Upper lobe of right lung (tissue), 1 donor: ENCODE results near the gene MPRIP. TPM values are rescaled to one million over a fixed set of nuclear protein-coding genes. Genes with fewer than 3 reads are reported as not detected.
"Not testable (repeated sequence)": the region's sequence is repeated elsewhere in the genome, so short reads cannot be mapped to it uniquely, and the experiment has no call there.

Source experiments
- ATAC-seq: fragments of 200-7000 bp; cut with Tn5 transposase; one replicate; pipeline ENCODE4 v1.9.1; 2020; ENCODE audit warnings: mild to moderate bottlenecking, moderate library complexity
- DNase-seq: peaks from one replicate; pipeline ENCODE4 v3.0.0-alpha.2; 2020
- H3K27ac ChIP-seq: fragments of 200-600 bp; one replicate; pipeline ENCODE4 v1.8.0; 2022
- H3K27me3 ChIP-seq: fragments of 200-600 bp; one replicate; pipeline ENCODE4 v1.8.0; 2022; ENCODE audit warnings: mild to moderate bottlenecking
- H3K36me3 ChIP-seq: fragments of 200-600 bp; one replicate; pipeline ENCODE4 v1.8.0; 2022
- H3K4me1 ChIP-seq: fragments of 200-600 bp; one replicate; pipeline ENCODE4 v1.8.0; 2022
- H3K4me3 ChIP-seq: fragments of 200-600 bp; one replicate; pipeline ENCODE4 v1.8.0; 2022; ENCODE audit warnings: mild to moderate bottlenecking
- H3K9me3 ChIP-seq: fragments of 200-600 bp; one replicate; pipeline ENCODE4 v1.8.0; 2022
- intact Hi-C: fragments of 100-400 bp; cut with DNase I; formaldehyde crosslinking; loops from one replicate; pipeline ENCODE4 v1.11.0; 2022
- total RNA-seq: library from RNA; stranded (reverse); fragmentation: NEBNext Ultra II Directional; extraction: Animal tissue kit (Norgen Biotek cat#: 25700); gene quantifications from one replicate; pipeline ENCODE4 v1.2.1, GENCODE V29; 2021
- TF ChIP-seq, protein P1 (sequence below): fragments of 200-600 bp; IDR thresholded peaks from one replicate; pipeline ENCODE4 v1.8.0; 2022; ENCODE audit warnings: antibody characterized with exemption
- donor health status: DM: no; HTN: yes; CAD: no; lungs with severe emphysema.

MPRIP gene
- total RNA-seq, 1 donor from 2014 or later = 333 TPM

DNA sequence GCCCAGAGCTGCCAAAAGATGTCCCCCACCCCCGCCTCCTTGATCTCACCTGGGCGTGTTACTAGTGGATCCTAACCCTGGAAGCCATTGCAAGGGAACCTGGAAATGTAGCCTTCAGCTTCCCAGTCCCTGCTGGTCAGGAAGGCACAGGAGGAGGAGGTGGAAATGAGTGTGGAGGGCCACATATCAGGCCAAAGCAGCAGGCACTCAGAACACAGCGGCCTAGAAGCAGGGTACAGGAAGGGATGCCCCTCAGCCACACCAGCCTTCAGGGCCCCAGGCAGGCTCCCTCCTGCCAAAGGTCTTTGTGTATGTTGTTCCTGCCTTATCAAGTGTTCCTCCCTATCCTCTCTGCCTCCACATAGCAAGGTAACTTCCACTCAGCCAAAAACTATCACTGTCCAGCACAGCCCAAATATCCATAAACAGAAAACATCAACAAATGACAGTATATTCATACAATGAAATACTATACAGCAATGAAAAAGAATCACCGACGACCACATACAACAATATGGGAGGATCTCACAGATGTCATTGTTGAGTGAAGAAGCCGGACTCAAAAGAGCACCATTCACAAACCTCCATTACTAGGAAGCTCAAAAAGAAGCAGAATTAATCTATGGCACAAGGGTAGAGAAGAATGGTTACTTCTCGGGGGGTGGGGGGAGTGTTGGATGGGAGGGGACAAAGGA is 42.2 kb upstream of the MPRIP start:
- H3K9me3 ChIP-seq = no peaks in the 10 kb centered on the region
- no peak overlapping the region for H3K4me3 ChIP-seq
- DNase-seq (no peak), ATAC-seq (no peak)
- intact Hi-C loops = loop anchor here (10.0 kb wide), 1 partner anchor 115 kb away; no protein-coding TSS in a partner anchor
- H3K4me1 ChIP-seq = peaks cover 5% of the 10 kb centered on the region
- H3K27ac ChIP-seq = no peak overlapping the region
- H3K36me3 ChIP-seq = no peaks in the 10 kb centered on the region
- no peaks in the 10 kb centered on the region for H3K27me3 ChIP-seq
- TF ChIP-seq, protein P1, sequence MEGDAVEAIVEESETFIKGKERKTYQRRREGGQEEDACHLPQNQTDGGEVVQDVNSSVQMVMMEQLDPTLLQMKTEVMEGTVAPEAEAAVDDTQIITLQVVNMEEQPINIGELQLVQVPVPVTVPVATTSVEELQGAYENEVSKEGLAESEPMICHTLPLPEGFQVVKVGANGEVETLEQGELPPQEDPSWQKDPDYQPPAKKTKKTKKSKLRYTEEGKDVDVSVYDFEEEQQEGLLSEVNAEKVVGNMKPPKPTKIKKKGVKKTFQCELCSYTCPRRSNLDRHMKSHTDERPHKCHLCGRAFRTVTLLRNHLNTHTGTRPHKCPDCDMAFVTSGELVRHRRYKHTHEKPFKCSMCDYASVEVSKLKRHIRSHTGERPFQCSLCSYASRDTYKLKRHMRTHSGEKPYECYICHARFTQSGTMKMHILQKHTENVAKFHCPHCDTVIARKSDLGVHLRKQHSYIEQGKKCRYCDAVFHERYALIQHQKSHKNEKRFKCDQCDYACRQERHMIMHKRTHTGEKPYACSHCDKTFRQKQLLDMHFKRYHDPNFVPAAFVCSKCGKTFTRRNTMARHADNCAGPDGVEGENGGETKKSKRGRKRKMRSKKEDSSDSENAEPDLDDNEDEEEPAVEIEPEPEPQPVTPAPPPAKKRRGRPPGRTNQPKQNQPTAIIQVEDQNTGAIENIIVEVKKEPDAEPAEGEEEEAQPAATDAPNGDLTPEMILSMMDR = no peak

DNA sequence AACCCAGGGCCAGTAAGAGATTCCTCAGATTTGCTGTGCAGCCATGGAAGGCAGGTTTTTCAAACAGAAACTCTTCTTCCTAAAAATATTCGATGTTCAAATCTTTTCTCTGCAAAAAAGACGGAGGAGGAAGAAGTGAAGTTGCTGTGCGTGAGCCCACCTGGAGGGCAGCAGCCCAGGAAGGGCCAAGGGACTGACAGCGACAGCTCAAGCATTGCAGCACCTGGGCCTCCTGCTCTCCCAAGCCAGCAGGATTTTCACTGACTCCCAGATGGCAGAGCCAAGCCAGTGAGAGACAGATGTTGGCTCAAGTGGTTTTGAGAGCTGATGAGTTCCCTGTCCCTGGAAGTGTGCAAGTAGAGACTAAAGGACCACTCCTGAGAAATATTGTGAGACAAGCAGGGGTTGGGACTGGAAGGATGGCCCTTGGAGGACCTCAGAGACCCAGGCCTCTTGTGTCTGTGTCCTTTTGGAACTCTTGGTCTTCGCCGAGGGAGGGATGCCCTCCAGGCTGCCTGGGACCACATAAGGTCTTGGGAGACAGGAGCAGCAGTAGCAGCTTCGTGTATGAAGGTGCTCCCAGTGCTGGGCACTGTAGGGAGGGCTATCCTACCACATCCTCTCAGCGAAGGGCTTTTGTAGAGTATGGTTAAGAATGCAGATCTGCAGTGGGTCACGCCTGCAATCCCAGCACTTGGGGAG is 41.0 kb upstream of the MPRIP start:
- intact Hi-C loops = loop anchor here (10.0 kb wide), 1 partner anchor 114 kb away; no protein-coding TSS in a partner anchor
- H3K27me3 ChIP-seq = no peaks in the 10 kb centered on the region
- peaks cover 5% of the 10 kb centered on the region for H3K4me1 ChIP-seq
- ATAC-seq (no peak), DNase-seq (no peak)
- no peak overlapping the region for H3K4me3 ChIP-seq
- H3K36me3 ChIP-seq = no peaks in the 10 kb centered on the region
- no peaks in the 10 kb centered on the region for H3K9me3 ChIP-seq
- no peak overlapping the region for H3K27ac ChIP-seq
- TF ChIP-seq, protein P1 = no peak

GRCh38 chr17:17001874-17002520 is 40.3 kb upstream of the MPRIP start:
- Histone ChIP-seq H3K4me3 (no peak overlapping the region), H3K4me1 (peaks cover 5% of the 10 kb centered on the region), H3K36me3 (no peaks in the 10 kb centered on the region), H3K9me3 (no peaks in the 10 kb centered on the region), H3K27ac (no peak overlapping the region), H3K27me3 (no peaks in the 10 kb centered on the region)
- DNase-seq (peak; percentile 91), ATAC-seq (peak; percentile 94)
- TF ChIP-seq, protein P1 = no peak
- intact Hi-C loops = loop anchor here (10.0 kb wide), 1 partner anchor 113 kb away; no protein-coding TSS in a partner anchor

DNA sequence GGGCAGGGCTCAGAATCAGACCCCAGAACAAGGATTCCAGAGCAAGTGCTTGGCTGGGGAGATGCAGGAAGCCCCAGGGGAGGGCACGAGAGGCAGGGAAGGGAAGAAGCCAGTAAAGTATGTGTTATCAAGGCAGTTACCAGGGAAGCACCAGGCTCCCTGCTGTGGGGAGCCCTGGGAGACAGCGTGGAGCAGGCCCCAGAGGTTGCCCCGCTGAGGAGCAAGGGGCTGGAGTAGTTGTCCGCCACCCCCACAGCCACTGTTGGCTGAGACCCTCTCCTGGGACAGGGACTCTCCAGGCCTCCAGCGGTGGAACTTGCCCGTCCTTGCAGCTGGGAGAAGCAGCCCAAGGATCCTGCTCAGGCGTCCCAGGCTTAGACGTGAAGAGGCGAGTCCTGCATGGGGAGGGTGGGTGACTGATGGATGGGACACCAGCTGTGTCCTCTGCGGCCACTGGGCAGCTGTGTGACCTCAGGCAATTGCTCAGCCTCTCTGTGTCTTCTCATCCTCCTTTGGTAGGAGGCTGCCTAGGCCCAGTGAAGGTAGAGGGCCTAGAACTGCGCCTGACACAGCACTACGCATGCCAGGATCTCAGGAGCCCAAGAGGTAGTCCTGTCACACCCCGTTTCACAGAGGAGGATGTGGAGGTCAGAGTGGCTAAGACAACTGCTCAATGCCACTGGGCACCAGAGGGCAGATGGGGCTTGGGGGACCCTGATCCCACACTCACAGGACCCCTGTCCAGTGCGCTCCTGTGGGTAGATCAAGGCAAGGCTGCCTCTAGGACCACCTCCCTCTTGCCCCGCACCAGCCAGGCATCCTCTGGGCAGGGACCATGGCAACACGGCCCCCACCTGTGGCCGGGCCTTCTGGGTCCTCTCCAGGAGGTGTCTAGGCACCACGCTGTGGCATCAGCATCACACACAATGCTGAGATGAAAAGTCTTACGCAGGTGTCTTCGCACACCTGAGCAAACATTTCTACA is 39.2 kb upstream of the MPRIP start:
- intact Hi-C loops = loop anchor here (10.0 kb wide), 1 partner anchor 112 kb away; no protein-coding TSS in a partner anchor
- ATAC-seq, H3K27me3 ChIP-seq, H3K4me1 ChIP-seq, H3K27ac ChIP-seq, H3K9me3 ChIP-seq, H3K36me3 ChIP-seq, H3K4me3 ChIP-seq: not testable (repeated sequence)
- DNase-seq = peak; percentile 60

GRCh38 chr17:17004251-17004996 is 37.8 kb upstream of the MPRIP start:
- no peak overlapping the region for H3K4me3 ChIP-seq
- H3K27me3 ChIP-seq = no peaks in the 10 kb centered on the region
- intact Hi-C loops = loop anchor here (10.0 kb wide), 1 partner anchor 110 kb away; no protein-coding TSS in a partner anchor
- ATAC-seq (no peak), DNase-seq (peak; percentile 57)
- H3K9me3 ChIP-seq = no peaks in the 10 kb centered on the region
- TF ChIP-seq, protein P1 = no peak
- peaks cover 9% of the 10 kb centered on the region for H3K4me1 ChIP-seq
- H3K36me3 ChIP-seq = no peaks in the 10 kb centered on the region
- no peak overlapping the region for H3K27ac ChIP-seq

GRCh38 chr17:17004997-17005614 is 37.2 kb upstream of the MPRIP start:
- not testable (repeated sequence) for H3K9me3 ChIP-seq, ATAC-seq, H3K27ac ChIP-seq, H3K27me3 ChIP-seq, H3K36me3 ChIP-seq, H3K4me3 ChIP-seq, DNase-seq
- peaks cover 11% of the 10 kb centered on the region for H3K4me1 ChIP-seq
- intact Hi-C loops = loop anchor here (10.0 kb wide), 1 partner anchor 110 kb away; no protein-coding TSS in a partner anchor

GRCh38 chr17:17007891-17008290 is 34.4 kb upstream of the MPRIP start:
- H3K9me3 ChIP-seq = not testable (repeated sequence)

More at GRCh38 chr17:17007891-17008290, 34.4 kb upstream of the MPRIP start:
- H3K4me3 ChIP-seq, ATAC-seq, H3K27ac ChIP-seq, H3K27me3 ChIP-seq, H3K4me1 ChIP-seq, H3K36me3 ChIP-seq: not testable (repeated sequence)
- peak; percentile 38 for DNase-seq
- intact Hi-C loops = loop anchor here (10.0 kb wide), 1 partner anchor 107 kb away; no protein-coding TSS in a partner anchor
